Measurements from ENCODE around the gene MTCH1. TPM values are rescaled to one million over a fixed set of nuclear protein-coding genes. Genes with fewer than 3 reads are reported as not detected.

Gene MTCH1, protein sequence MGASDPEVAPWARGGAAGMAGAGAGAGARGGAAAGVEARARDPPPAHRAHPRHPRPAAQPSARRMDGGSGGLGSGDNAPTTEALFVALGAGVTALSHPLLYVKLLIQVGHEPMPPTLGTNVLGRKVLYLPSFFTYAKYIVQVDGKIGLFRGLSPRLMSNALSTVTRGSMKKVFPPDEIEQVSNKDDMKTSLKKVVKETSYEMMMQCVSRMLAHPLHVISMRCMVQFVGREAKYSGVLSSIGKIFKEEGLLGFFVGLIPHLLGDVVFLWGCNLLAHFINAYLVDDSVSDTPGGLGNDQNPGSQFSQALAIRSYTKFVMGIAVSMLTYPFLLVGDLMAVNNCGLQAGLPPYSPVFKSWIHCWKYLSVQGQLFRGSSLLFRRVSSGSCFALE
- 63.8 TPM for total RNA-seq

DNA sequence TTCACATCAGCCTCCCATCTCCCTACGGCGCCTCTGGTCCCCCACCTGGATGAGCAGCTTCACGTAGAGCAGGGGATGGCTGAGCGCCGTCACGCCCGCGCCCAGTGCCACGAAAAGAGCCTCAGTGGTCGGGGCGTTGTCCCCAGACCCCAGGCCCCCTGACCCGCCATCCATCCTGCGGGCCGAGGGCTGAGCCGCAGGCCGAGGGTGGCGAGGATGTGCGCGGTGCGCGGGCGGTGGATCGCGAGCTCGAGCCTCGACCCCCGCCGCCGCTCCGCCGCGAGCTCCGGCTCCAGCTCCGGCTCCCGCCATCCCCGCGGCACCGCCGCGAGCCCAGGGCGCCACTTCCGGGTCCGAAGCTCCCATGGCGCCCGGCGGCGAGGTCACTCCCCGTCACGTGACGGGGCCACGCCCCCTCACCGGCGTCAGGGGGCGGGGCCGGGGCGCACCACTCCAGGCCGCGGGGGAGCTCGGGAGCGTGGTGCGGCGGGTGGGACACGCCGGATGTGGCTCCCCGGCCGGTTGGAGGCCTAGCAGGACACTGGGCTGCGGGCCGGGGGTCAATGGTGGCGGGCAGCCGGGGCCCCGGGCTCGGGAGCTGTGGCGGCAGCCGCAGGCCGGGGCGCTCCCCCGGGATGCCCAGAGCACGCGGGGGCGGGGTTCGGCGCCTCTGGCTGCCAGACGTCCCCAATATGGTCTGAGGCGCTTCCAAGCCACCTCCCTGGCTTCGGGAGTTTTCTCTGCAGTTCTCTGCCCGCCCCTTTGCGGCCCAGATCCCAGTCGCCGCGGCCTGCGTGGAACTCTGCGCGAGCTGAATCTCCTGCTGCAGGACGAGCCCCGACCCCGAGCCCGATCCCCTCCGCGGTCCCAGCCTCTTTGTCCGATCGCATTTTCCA lies at the start of gene MTCH1:
Gene MTCH1, minus strand, starts transcription at position 389 of the 896 bp plus-strand sequence. Its CDS starts 23 bp downstream, at position 366.
- ATAC-seq (peak; percentile 94), DNase-seq (ENCODE audit: low spot score) (peak; percentile 92)

DNA sequence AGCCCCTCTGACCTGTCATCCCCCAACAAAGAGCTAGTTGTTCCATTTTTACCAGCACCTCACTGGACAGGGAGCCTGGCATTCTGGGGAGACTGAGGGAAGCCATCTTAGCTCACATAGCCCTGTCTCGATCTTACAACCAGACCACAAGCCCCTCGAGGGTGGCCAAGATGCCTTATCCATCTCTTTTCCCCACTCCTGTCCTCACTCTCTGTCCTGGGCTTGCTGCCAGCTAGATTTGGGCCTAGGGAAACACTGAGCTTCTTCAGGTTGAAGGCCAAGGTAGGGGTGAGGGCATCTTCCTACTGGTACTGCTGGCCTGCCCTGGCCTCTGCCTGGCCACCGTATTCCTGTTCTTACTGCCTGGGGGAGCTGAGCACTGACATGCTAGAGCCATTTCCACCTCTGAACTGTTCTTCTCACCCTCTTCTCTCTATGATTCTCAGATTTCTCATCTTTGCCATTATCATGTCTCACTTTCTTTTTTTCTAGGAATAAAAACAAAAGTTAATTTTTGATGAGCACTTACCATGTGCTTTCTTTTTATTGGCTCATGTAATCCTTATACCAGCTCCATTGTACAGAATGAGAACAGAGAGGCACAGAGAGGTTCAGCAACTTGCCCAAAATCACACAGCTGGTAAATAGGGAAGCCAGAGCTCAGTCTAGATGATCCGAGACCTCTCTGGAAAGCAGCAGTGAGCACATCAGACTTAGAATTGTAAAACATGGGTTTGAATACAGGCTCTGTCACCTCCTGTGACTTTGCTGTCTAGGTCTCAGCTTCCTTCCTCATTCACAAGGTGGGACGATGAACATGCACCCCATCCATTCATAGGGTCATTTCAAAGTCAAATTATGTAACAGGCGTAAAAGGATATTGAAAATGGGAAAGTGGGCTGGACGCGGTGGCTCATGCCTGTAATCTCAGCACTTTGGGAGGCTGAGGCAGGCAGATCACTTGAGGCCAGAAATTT lies 48.1 kb upstream of the MTCH1 start:
- DNase-seq (ENCODE audit: low spot score): no peak
- ATAC-seq: no peak

DNA sequence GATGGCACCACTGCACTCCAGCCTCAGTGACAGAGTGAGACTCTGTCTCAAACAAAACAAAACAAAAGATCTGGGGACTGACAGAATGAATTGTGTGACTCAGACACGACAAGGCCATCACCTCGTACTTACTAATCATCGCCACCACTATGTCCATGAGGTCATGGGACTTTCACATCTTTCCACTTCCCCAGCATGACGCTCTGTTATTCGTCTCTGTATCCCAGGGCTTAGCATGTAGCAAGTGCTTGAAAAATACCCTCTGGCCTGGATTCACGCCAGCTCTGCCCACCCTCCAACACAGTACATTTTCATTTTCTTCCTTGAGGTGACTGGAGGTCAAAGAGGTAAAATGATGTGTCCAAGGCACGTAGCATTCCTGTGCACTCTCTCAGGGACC lies 47.3 kb upstream of the MTCH1 start:
- ATAC-seq (no peak), DNase-seq (ENCODE audit: low spot score) (no peak)

DNA sequence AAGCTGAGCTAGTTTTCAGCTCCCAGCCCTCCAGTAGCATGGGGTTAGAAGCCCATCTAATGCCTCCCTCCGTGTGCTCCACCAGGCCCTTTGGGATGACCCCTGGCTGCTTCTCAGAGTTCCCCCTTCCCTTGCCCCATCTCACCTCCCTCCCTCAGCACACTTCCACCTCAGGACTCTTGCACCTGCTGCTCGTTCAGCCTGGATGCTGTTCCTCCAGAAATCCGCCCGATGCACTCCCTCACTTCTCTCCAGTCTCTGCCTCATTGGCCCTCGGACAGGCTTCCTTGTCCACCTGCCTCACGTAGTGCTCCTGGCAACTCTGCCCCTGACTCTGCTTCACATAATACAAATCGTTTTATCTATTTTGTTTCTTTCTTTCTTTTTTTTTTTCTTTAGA lies 46.2 kb upstream of the MTCH1 start:
- no peak for ATAC-seq
- DNase-seq (ENCODE audit: low spot score): no peak

DNA sequence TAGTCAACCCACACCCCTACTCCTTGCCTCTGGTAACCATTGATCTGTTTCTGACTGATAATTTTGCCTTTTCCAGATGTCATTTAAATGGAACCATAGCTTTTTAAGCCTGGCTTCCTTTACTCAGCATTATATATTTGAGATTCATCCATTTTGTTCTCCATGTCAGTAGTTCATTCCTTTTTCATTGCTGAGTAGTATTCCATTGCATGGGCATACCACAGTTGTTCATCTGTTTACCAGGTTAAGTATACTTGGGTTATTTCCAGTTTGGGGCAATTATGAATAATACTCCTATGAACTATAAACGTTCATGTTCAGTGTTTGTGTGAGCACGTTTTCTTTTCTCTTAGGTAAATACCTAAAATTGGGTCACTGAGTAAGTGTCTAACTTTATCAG lies 44.6 kb upstream of the MTCH1 start:
- ATAC-seq (no peak), DNase-seq (ENCODE audit: low spot score) (no peak)

DNA sequence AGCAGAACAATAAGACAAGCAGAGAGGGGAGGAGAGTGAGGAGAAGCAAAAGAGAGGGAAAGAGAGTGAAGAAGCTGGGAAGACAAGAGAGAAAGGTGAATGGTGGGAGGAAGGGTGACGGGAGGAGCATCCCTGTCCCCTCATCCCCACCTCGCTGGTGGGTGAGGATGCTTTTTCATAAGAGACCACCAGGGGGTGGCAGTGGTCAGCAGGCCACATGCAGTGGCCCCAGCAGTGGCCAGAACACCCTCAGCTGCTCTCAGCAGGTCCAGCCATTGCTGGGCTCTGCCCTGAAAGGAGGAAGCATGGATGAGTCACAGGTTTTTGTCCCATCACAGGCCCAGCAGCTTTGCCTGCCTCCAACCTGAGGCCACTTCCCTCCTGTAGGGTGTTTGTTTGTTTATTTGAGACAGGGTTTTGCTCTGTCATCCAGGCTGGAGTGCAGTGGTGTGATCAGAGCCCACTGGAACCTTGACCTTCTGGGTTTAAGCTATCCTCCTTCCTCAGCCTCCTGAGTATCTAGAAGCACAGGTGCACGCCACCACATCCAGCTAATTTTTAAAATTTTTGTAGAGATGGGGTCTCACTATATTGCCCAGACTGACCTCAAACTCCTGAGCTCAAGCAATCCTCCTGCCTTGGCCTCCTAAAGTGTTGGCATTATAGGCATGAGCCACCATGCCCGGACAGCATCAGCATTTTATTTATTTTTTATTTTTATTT lies 43.4 kb upstream of the MTCH1 start:
- ATAC-seq (peak; percentile 91), DNase-seq (ENCODE audit: low spot score) (peak; percentile 62)

DNA sequence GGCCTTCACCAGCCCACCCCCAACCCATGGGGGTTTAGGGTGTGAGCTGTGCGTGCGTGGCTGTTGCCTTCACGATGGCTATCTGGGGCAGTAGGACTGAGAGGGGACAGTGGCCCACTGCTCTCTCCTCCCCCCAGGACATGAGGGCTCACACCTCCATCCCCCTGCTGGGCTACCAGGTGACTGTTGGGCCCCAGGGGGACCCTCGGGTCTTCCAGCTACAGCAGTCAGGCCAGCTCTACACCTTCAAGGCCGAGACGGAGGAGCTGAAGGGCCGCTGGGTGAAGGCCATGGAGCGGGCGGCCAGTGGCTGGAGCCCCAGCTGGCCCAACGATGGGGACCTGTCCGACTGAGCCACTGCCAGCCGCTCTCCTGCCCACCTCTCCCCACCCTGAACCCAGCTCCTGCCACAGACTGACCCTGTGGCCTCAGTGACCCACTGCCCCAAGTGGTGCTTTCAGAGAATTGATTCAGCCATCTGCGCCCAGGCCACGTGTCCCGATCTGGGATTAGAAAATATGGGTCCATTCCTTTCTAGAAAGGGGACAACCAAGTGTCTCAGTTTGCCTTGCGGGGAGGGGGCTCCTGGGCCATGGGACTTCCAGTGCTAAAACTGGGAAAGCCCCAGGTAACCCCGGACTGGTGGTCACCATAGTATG lies 41.9 kb upstream of the MTCH1 start:
- DNase-seq (ENCODE audit: low spot score) (no peak), ATAC-seq (no peak)

DNA sequence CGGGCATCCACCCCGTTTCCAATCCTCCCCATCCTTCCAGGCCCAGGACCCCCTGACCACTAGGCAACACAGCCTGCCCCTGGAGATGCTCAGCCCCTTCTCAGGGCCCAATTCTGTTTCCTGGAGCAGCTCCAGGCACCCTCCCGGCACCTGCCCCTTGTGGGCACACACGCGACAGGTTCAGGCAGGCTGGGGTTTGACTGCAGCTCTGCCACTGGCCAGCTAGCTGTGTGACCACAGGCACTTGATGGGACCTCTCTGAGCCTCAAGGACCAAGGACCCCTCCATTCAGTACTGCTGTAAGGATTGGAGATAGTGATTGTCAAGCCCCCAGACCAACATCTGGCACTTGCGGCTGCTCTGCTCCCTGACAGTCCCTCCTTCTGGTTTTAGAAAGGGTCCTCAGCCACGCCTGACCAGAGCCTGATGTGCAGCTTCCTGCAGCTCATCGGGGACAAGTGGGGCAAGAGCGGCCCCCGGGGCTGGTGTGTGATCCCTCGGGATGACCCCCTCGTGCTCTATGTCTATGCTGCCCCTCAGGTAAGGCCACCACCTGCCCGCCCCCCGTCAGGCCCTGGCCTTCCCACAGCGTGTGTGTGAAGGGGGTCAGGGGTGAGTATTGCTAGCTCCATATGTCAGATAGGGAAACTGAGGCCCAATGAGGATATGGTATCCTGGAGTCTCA lies 41.2 kb upstream of the MTCH1 start:
- ATAC-seq: no peak

DNA sequence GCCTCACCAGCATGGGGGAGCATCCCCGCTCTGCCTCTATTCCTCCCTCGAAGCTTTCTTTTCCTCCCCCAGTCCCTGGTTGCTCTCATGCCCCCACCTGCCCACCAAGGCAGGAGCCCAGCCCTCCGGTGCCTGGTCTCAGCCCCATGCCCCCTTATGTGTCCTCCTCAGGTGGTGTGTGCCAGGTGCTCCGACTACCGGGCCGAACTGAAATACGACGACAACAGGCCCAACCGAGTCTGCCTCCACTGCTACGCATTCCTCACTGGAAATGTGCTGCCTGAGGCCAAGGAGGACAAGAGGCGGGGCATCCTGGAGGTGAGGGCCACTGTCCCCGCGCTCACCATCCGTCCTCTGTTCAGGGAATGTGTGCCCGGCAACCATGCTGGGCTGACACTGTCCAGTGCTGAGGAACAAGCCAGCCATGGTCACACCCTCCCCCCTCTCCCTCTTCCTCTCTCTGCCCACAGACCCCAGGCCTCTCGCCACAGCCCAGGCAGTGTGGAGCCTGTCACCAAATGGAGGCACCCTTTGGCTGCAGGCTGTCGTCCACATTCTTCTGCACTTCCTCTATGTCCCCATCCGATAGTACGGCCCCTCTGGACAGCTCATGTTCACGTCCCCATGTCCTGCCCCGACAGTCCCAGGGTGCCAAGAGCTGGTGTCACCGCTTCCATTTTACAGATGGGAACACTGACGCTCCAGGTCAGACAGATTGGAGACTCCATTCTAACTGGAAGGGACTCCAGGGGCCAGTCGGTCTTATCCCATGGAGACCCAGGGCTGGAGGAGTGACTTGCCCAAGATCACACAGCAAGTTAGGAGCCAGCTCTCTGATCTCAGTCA lies 39.8 kb upstream of the MTCH1 start:
- ATAC-seq: no peak
- no peak for DNase-seq (ENCODE audit: low spot score)

More for the DNA sequence above, 41.2 kb upstream of the MTCH1 start:
- DNase-seq (ENCODE audit: low spot score): no peak

DNA sequence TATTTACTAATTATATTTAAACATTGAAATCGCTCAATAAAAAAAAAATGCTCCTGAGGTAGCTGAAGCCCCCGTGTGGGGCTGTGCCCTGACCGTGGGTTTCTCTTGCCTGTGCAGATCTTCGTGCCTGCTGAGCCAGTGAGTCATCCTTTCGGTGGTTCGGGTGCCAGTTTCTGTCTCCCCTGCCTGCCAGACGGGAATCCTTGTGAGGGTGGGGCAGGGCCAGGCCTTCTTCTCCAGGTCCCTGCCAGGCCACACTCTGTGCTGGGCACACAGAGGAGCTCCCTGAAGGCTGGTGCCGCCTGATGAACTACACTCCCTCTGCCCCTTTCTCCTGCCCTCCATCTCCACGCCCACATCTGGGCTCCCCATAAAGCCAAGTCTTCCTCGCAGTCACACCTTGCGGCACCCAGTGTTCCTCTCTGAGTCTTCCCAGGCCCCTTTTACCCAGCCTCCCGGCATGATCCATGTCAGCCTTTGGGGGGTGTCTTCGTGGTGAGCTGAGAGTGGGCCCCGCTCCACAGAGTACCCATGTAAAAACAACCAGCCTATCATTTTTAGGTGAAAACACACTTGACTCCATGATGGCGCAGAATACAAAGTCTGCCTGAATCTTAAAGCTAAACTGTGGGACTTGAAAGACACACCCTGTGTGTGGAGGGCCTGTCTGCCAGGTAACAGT lies 38.8 kb upstream of the MTCH1 start:
- ATAC-seq (no peak), DNase-seq (ENCODE audit: low spot score) (no peak)

DNA sequence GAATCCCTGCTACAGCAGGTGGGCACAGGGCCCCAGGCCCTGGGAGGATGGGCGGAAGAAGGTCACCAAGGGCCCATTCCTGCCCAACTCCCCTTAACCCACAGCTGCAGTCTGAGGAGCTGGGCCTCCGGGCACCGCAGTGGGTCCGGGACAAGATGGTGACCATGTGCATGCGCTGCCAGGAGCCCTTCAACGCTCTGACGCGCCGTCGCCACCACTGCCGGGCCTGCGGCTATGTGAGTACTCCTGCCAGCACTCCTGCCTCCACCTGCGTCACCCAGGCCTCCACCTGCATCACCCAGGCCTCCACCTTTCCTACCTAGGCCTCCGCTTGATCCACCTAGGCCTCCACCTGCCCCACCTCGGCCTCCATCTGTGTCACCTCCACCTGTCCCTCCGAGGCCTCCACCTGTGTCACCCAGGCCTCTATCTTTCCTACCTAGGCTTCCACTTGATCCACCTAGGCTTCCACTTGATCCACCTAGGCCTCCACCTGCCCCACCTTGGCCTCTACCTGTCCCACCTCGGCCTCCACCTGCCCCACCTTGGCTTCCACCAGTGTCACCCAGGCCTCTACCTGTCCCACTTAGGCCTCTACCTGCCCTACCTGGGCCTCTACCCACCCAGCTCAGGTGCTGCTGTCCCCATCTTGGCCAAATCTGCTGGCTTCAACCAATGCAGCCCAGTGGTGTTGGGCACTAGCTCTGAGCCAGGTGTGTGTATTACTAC lies 36.3 kb upstream of the MTCH1 start:
- no peak for DNase-seq (ENCODE audit: low spot score)
- ATAC-seq: no peak

DNA sequence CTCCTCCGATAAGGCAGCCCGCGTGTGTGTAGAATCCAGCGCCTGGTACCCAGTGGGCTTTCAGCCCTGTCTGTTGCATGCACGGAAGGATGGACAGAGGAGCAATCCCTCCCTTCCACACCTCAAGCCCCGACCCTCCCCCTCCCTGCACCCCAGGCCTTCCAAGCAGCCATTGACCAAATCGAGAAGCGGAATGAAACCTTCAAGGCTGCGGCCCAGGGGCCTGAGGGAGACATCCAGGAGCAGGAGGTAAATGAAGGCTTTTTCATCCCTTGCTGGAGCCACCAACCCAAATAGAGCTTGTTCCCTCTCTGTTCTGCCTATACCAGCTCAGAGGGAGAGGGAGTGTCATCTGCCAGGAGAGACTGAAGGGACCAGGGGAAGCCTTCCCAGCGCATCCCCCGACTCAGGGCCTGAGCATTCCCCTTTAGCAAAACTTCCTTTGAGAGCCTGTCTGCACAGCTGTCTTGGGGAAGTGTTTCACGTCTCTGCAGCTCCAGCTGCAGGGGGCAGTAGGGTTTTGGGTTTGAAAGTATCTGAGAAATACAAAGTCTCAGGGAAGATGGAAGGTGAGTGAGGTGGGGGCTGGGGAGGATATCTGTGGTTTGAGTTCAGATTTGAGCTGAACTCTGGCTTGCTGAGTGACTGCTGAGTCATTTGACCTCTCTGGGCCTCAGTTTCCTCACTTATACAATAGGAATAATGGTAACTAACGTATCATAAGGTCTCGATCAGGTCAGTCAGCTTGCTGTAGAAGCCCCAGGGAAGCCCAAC lies 35.5 kb upstream of the MTCH1 start:
- no peak for DNase-seq (ENCODE audit: low spot score)
- ATAC-seq: no peak

DNA sequence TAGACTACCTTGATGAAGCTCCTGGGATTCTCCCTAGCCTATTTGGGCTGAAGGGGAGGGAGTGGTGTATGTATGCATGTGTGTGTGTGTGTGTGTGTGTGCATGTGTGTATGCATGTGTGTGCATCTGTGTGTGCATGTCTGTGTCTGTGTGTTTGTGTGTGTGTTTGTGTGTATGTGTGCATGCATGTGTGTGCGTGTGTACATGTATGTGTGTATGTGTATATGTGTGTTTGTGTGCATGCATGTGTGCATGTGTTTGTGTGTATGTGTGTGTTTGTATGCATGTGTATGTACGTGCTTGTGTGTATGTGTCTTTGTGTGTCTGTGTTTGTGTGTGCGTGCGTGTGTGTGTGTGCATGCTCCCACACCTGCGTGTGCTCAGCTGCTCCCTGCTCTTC lies 34.8 kb upstream of the MTCH1 start:
- ATAC-seq: no peak
- no peak for DNase-seq (ENCODE audit: low spot score)

DNA sequence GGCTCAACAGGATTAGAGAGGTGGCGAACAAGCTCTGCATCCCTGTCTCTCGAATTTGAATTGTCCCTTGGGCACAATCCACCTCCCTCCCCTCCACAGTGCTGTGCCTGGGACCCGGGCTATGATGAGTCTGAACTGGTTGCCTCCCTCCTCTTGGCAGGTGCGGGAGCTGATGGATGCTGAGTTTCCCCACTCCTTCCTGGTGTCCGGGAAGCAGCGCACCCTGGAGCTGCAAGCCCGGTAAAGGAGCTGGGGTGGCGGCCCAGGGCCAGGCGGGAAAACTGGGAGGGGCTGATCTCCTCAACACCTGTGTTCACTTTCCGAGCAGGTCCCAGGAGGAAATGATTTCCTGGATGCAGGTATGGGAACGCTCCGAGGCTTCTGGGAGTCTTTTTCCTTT lies 34.4 kb upstream of the MTCH1 start:
- ATAC-seq: no peak
- no peak for DNase-seq (ENCODE audit: low spot score)

DNA sequence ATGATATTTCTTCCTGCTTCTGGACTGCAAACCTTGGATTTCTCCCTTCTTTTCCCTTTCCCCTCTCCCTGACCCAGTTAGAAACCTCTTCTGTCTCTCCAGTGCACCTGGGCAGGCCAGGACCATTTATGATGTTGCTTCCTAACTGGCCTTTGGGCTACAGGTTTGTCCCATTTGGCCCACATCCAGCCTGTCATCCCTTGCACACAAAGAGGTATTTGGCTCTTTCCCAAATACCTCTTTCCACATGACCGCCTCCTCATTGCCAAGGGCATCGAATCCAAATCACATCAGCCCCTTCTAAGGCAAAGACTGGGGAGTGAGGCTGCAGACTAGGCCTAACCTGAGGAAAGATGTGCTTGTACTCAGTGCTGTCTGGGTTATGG lies 33.1 kb upstream of the MTCH1 start:
- peak; percentile 72 for DNase-seq (ENCODE audit: low spot score)
- ATAC-seq: peak; percentile 44
